Lung (tissue), 12 donors: Measurements from ENCODE around the gene LGR4. TPM values are rescaled to one million over a fixed set of nuclear protein-coding genes. Genes with fewer than 3 reads are reported as not detected.

Source experiments
- ATAC-seq: fragments of 200-7000 bp; cut with Tn5 transposase; one replicate; pipeline ENCODE4 v1.9.1; 2020; ENCODE audit warnings: moderate number of reproducible peaks; ENCODE audit not compliant: insufficient read depth, low FRiP score
- DNase-seq, 3 donors: peaks; one replicate each; pipeline ENCODE4 v3.0.0-alpha.2; 2013 to 2017
- H3K27ac ChIP-seq, 2 donors: one replicate each; pipeline ENCODE4 v1.5.1; 2013; ENCODE audit warnings: mild to moderate bottlenecking in 2 of 2, moderate library complexity in 2 of 2, control low read depth in 1 of 2, inconsistent platforms in 1 of 2, low read depth in 1 of 2, low read length in 1 of 2
- H3K27me3 ChIP-seq, 3 donors: one replicate each; pipeline ENCODE4 v1.5.1; 2013; ENCODE audit warnings: low read length in 2 of 3; ENCODE audit not compliant: control insufficient read depth in 3 of 3, insufficient read depth in 3 of 3
- H3K36me3 ChIP-seq, 4 donors: one replicate each; pipeline ENCODE4 v1.5.1; 2013; ENCODE audit warnings: low read length in 4 of 4, mild to moderate bottlenecking in 1 of 4, moderate library complexity in 1 of 4; ENCODE audit not compliant: control insufficient read depth in 4 of 4, insufficient read depth in 4 of 4
- H3K4me1 ChIP-seq, 5 donors: one replicate each; pipeline ENCODE4 v1.5.1; 2013; ENCODE audit warnings: low read length in 5 of 5, mild to moderate bottlenecking in 2 of 5, moderate library complexity in 1 of 5; ENCODE audit not compliant: control insufficient read depth in 5 of 5, insufficient read depth in 5 of 5
- H3K4me3 ChIP-seq: one replicate; pipeline ENCODE4 v1.5.1; 2013; ENCODE audit warnings: mild to moderate bottlenecking, control low read depth, moderate library complexity
- H3K9ac ChIP-seq, 2 donors: one replicate each; pipeline ENCODE4 v1.5.1; 2013; ENCODE audit warnings: low read length in 2 of 2, control low read depth in 1 of 2; ENCODE audit not compliant: insufficient read depth in 1 of 2
- H3K9me3 ChIP-seq, 4 donors: one replicate each; pipeline ENCODE4 v1.5.1; 2013; ENCODE audit warnings: low read length in 3 of 4, mild to moderate bottlenecking in 1 of 4, moderate library complexity in 1 of 4; ENCODE audit not compliant: control insufficient read depth in 4 of 4, insufficient read depth in 3 of 4
- CTCF ChIP-seq: IDR thresholded peaks from 2 replicates; pipeline ENCODE4 v1.5.1; 2012; ENCODE audit warnings: mild to moderate bottlenecking; ENCODE audit errors: control extremely low read depth, extremely low read depth
- WGBS, 2 donors: extraction: QIAGEN DNeasy Blood & Tissue Kit; methylation state at CpG; one replicate each; pipeline ENCODE4 v1.1.7; 2013; 5-methylcytosine and 5-hydroxymethylcytosine counted together
- polyA plus RNA-seq, 2 donors: library from polyadenylated mRNA; stranded (reverse); fragments of 200-250 nt; gene quantifications; one replicate each; pipeline ENCODE4 v1.2.1, GENCODE V29; 2013
- total RNA-seq, 2 donors: library from RNA; depleted of rRNA in 1 of 2; stranded (reverse); fragments of >200 nt in 1 of 2; gene quantifications; one replicate each; pipeline ENCODE4 v1.2.1, GENCODE V29; 2014 to 2021
- donor health status: control.
- donor health status: control.
- donor health status: Bipolar disorder and iron deficiency.
- donor health status: healthy.
- donor health status: DM: yes; HTN: yes; CAD: no.

LGR4 gene
- total and polyA plus RNA-seq, 4 donors: 2.2 to 29.2 (median 3.7) TPM

- Histone ChIP-seq H3K27me3 (peaks cover 0 to 13% (median 0%) of the 10 kb centered on the region in 3 donors), H3K36me3 (peaks cover 2 to 17% (median 6%) of the 10 kb centered on the region in 4 donors), H3K9ac (no peak overlapping the region), H3K27ac (no peak overlapping the region), H3K9me3 (no peaks in the 10 kb centered on the region), H3K4me1 (peaks cover 0 to 17% (median 3%) of the 10 kb centered on the region in 5 donors), H3K4me3 (no peak overlapping the region)
- ATAC-seq (no peak), DNase-seq (no peak)
- no peak for TF ChIP-seq CTCF
- WGBS, 2 donors: 84 to 92% methylated on average over 10 of the region's 10 CpGs
These were observed 104.7 kb downstream of the LGR4 start for GRCh38 chr11:27367881-27368280.

- H3K4me3 ChIP-seq: peak overlapping the region; percentile 79
- H3K4me1 ChIP-seq: peaks cover 2 to 15% (median 5%) of the 10 kb centered on the region in 5 donors
- H3K36me3 ChIP-seq: peaks cover 2 to 11% (median 4%) of the 10 kb centered on the region in 4 donors
- peaks cover 0 to 11% (median 0%) of the 10 kb centered on the region in 3 donors for H3K27me3 ChIP-seq
- H3K9me3 ChIP-seq: no peaks in the 10 kb centered on the region
- no peak for DNase-seq
- WGBS, 2 donors: 44 to 52% methylated on average over 13 of the region's 13 CpGs
- peak overlapping the region in 1 of 2 donors; percentile 24 for H3K27ac ChIP-seq
- peak overlapping the region in 1 of 2 donors; percentile 75 for H3K9ac ChIP-seq
- no peak for ATAC-seq
- no peak for TF ChIP-seq CTCF
These were observed 108.9 kb downstream of the LGR4 start for GRCh38 chr11:27363576-27364117.

- Histone ChIP-seq H3K4me1 (peaks cover 2 to 15% (median 5%) of the 10 kb centered on the region in 5 donors), H3K36me3 (peaks cover 1 to 4% (median 2%) of the 10 kb centered on the region in 4 donors), H3K27me3 (peaks cover 0 to 6% (median 0%) of the 10 kb centered on the region in 3 donors), H3K27ac (peak within 1 kb of the TSS in 1 of 2 donors; percentile 24), H3K9me3 (no peaks in the 10 kb centered on the region), H3K9ac (peak within 1 kb of the TSS; percentile 20 to 81), H3K4me3 (peak within 1 kb of the TSS; percentile 79)
- ATAC-seq: peak; percentile 97
- TF ChIP-seq CTCF: no peak
- WGBS, 2 donors: 1% methylated on average over 54 to 57 of the region's 57 CpGs
- peak; percentile 94 to 98 (median 95) for DNase-seq
These were observed 109.6 kb downstream of the LGR4 start, which contains the start of gene CCDC34 for GRCh38 chr11:27362749-27363575. CCDC34 (minus strand) TSS chr11:27363215; CDS start chr11:27363194, 21 bp downstream.
